ENCODE measurements around the gene DCBLD1.

DNA sequence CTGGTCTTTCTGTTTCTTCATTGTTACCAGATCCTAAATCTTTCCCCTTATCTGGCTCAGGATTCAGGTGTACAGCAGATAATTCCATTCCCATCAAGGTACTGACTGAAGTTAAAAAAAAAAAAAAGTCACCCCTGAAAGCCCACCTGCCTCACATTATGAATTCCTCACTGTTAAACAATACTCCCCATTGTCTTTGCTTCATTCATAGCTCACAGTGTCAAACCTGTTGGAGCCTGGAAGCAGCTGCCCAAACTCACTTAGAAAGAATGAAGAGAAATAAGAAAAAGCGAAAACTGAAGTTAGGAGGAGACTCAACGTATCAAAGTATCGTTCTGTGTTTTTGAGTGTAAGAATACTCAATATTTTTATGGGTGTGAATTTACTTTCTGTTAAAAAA lies 1.8 kb upstream of the DCBLD1 start:
- TF ChIP-seq, protein P1, sequence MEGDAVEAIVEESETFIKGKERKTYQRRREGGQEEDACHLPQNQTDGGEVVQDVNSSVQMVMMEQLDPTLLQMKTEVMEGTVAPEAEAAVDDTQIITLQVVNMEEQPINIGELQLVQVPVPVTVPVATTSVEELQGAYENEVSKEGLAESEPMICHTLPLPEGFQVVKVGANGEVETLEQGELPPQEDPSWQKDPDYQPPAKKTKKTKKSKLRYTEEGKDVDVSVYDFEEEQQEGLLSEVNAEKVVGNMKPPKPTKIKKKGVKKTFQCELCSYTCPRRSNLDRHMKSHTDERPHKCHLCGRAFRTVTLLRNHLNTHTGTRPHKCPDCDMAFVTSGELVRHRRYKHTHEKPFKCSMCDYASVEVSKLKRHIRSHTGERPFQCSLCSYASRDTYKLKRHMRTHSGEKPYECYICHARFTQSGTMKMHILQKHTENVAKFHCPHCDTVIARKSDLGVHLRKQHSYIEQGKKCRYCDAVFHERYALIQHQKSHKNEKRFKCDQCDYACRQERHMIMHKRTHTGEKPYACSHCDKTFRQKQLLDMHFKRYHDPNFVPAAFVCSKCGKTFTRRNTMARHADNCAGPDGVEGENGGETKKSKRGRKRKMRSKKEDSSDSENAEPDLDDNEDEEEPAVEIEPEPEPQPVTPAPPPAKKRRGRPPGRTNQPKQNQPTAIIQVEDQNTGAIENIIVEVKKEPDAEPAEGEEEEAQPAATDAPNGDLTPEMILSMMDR (conservative IDR thresholded peaks at IDR 0.05; ENCODE audit: low read length): no peak
- TF ChIP-seq EZH2phosphoT487 (IDR thresholded peaks at IDR 0.05; ENCODE audit: borderline replicate concordance): no peak

Data from Loucy (cell line).